ENCODE measurements around the gene GPBAR1. TPM values are rescaled to one million over a fixed set of nuclear protein-coding genes. Genes with fewer than 3 reads are reported as not detected.

GPBAR1 gene
- total and polyA plus RNA-seq, 9 of the 15 experiments (the other 6 are each of a cell fraction or from before 2014, with no cell fraction given) = not detected

- TF ChIP-seq KLF6 (CRISPR knock-in tag; IDR thresholded peaks at IDR 0.05; ENCODE audit: borderline replicate concordance) (no peak; the same call in 1 of the 2 replicates), ZNF280B (CRISPR knock-in tag; IDR thresholded peaks at IDR 0.05) (no peak), ZBTB11 (CRISPR knock-in tag; IDR thresholded peaks at IDR 0.05) (peak in 1 of 3 experiments; percentile 87; a peak in 2 of 6 replicates), ZZZ3 (IDR thresholded peaks at IDR 0.05) (no peak), EWSR1 (IDR thresholded peaks at IDR 0.05; ENCODE audit: borderline replicate concordance, low read depth, partially characterized antibody) (no peak), SP1 (CRISPR knock-in tag; IDR thresholded peaks at IDR 0.05) (peak; percentile 96), SAFB (IDR thresholded peaks at IDR 0.05; ENCODE audit: borderline replicate concordance, low read depth, low read length) (no peak), RUNX1 (IDR thresholded peaks at IDR 0.05; ENCODE audit: low read depth) (no peak), NCOA4 (IDR thresholded peaks at IDR 0.05; ENCODE audit: partially characterized antibody) (no peak), ZBTB12 (CRISPR knock-in tag; IDR thresholded peaks at IDR 0.05) (no peak; the same call in 1 of the 2 replicates), MTA1 (IDR thresholded peaks at IDR 0.05; ENCODE audit: borderline replicate concordance) (0 out of 2 replicates have a peak, but pooled peaks have one; percentile 40), BRF1 (IDR thresholded peaks at IDR 0.05; ENCODE audit: borderline replicate concordance, extremely low read depth, insufficient read length) (no peak), ZFPM2 (CRISPR knock-in tag; IDR thresholded peaks at IDR 0.05) (no peak), TFAP4 (CRISPR knock-in tag; IDR thresholded peaks at IDR 0.05; ENCODE audit: borderline replicate concordance) (peak; percentile 73; the same call in 1 of the 2 replicates), U2AF2 (optimal IDR thresholded peaks at IDR 0.05; ENCODE audit: low read depth, low read length) (no peak), RBM14 (IDR thresholded peaks at IDR 0.05; ENCODE audit: borderline replicate concordance, insufficient read depth, low read depth, low read length) (no peak), RBM39 (optimal IDR thresholded peaks at IDR 0.05; ENCODE audit: low read depth, low read length) (no peak), HDAC8 (tag; IDR thresholded peaks at IDR 0.05) (no peak), ZNF551 (CRISPR knock-in tag; IDR thresholded peaks at IDR 0.05) (no peak), TAF9B (IDR thresholded peaks at IDR 0.05; ENCODE audit: partially characterized antibody) (no peak)
These were observed 9.3 kb downstream of the GPBAR1 start, which contains the start of the genes AAMP and PNKD (continued) for GRCh38 chr2:218269900-218270720.

All from K562 (cell line).